GM11168 (cell line): ENCODE measurements around the gene HAPLN3.
"Not testable (repeated sequence)": the region's sequence is repeated elsewhere in the genome, so short reads cannot be mapped to it uniquely, and the experiment has no call there.

Source experiments
- in situ Hi-C: fragments of 300-500 bp; cut with MboI; formaldehyde crosslinking; loops from one replicate; pipeline ENCODE4 v1.12.0; 2022; ENCODE audit warnings: low sequenced_read_pairs; ENCODE audit not compliant: unreplicated experiment

HAPLN3 gene

GRCh38 chr15:88894819-88895767 lies at the start of gene HAPLN3:
HAPLN3 (minus strand) TSS chr15:88895544; CDS start chr15:88887298, 8,246 bp downstream.
- in situ Hi-C loops = loop anchor here (10.0 kb wide), 1 partner anchor 280 kb away; no protein-coding TSS in a partner anchor

- in situ Hi-C loops = no loop called here
Observed at GRCh38 chr15:88940110-88940675, 44.8 kb upstream of the HAPLN3 start.

DNA sequence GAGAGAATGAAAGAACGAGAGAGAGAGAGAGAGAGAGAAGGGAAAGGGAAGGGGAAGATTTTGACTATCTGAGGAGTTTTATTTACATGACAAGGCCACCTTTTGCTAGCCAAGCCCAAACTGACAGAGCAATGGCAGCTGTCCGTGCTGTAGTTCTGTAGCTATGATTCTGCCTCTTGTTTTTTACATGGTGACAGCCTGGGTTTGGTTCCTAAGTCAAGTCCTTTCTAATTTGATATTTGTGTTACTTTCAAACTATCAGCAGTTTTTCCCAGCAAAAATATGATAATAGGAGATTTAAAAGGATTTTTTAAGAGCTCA lies 44.1 kb upstream of the HAPLN3 start:
- in situ Hi-C loops = no loop called here

DNA sequence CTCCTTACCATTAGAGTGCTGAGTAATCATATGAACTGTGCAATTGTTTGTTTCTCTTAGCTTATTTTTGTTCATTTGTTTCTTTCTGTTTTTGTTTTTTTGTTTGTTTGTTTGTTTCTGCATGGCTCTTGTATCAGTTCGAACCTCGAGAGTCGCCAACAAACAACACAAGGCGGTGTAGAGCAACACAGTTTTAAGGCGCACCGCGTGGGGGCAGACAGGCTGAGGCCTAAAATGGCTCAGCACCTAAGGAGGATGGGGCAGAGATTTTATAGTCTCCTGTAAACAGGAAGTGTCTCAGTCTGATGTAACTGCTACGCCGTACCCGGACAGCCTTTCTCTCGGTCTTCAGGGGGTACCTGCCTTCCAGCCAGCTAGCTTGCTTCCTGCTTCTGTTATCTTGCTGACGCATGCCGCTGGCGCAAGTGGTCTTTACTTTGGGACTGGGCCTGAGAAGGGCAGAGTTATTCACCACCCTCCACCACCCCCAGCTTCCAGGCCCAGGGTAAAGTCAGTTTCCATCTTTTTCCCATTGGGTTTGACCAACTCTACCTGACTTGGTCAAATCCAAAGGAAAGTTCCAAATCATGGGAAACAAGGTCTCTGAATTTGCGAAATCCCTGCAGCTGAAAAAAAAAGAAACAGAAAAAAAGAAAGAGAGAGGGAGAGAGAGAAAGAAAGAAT lies 43.6 kb upstream of the HAPLN3 start:
- in situ Hi-C loops = no loop called here

DNA sequence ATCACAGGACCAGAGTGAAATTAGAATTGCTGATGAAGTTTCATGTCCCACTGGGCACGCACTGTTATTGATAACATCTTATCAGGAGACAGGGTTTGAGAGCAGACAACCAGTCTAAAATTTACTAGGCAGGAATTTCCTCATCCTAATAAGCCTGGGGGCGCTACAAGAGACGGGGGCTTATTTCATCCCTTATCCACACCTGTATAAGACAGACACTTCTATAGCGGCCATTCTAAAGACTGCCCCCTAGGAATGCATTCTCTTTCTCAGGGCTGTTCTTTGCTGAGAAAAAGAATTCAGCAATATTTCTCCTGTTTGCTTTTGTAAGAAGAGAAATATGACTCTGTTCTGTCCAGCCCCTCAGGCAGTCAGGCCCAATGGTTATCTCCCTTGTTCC lies 39.1 kb upstream of the HAPLN3 start:
- in situ Hi-C loops = not testable (repeated sequence)

- in situ Hi-C loops = no loop called here
Observed at GRCh38 chr15:88932875-88933330, 37.6 kb upstream of the HAPLN3 start.

GRCh38 chr15:88932271-88932874 lies 37.0 kb upstream of the HAPLN3 start:
- in situ Hi-C loops = no loop called here

- in situ Hi-C loops = no loop called here
Observed at GRCh38 chr15:88930579-88930978, 35.2 kb upstream of the HAPLN3 start.

- in situ Hi-C loops = not testable (repeated sequence)
Observed at GRCh38 chr15:88929358-88930098, 34.2 kb upstream of the HAPLN3 start.

DNA sequence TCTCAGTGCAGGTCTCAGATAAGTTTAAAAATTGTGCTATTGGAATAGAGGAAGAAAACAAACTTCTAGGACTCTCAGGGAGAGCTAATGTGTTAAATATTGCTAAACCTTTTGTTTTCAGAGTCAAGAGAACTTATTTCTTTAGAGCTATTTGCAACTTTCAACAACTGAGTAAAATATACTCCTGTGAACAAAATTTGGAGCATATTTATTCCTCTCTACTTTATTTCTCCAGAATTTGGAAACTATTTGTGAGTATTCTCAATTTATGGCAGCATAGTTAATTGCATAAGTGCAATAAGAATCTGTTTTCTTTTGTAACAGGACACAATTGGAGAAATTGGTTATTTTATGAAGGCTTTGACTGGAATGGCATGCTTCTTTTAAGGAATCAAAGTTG lies 32.8 kb upstream of the HAPLN3 start:
- in situ Hi-C loops = not testable (repeated sequence)

- in situ Hi-C loops = not testable (repeated sequence)
Observed at GRCh38 chr15:88925648-88926047, 30.3 kb upstream of the HAPLN3 start.

DNA sequence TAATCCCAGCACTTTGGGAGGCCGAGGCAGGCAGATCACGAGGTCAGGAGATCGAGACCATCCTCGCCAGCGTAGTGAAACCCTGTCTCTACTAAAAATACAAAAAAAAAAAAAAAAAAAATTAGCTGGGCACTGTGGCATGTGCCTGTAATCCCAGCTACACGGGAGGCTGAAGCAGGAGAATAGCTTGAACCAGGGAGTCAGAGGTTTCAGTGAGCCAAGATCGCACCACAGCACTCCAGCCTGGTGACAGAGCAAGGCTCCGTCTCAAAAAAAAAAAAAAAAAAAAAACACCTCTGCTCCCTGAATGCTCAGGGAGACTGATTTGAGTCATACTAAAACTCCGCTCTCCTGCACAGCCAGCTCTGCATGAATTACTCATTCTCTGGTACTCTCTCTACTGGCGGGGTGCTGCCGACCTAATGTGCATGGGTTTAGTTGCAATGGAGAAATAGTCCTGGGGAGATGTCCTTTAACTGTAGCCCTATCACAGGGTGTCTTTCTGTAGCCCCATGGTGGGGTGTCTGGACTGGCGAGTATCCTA lies 25.6 kb upstream of the HAPLN3 start:
- in situ Hi-C loops = not testable (repeated sequence)

GRCh38 chr15:88920186-88920891 lies 25.0 kb upstream of the HAPLN3 start:
- in situ Hi-C loops = no loop called here

- in situ Hi-C loops = no loop called here
Observed at GRCh38 chr15:88918738-88919137, 23.4 kb upstream of the HAPLN3 start.

DNA sequence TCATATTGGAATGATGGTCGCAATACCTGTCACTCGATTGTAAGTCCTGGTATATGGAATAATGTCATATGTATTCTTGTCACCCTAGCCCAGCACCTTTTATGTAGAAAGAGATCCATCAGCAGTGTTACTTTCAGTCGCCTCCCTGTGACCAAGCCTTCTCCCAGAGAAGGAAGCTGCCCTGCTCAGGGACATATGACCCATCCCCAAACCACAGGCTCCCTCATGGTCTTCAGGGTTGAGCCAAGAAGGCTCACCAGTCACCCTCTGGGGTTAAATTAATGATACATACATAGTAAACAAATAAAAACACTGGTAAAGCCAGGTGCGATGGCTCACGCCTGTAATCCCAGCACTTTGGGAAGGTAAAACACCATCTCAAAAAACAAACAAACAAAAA lies 22.4 kb upstream of the HAPLN3 start:
- in situ Hi-C loops = no loop called here

GRCh38 chr15:88915354-88915753 lies 20.0 kb upstream of the HAPLN3 start:
- in situ Hi-C loops = no loop called here

DNA sequence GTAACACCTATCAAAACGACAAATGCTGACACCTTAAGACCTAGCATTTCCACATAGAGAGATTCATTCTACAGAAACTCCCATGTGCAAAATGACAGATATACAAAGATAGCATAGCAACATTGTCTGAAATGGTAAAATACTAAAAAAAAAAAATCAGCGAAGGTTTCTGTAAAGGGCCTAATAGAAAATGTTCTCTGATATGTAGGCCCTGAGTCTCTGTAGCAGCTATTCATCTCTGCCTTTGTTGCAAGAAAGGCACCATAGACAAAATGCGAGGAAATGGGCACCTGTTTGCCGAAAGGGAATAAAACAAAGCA lies 18.5 kb upstream of the HAPLN3 start:
- in situ Hi-C loops = no loop called here

- in situ Hi-C loops = no loop called here
Observed at GRCh38 chr15:88913017-88913849, 17.9 kb upstream of the HAPLN3 start, which contains the start of gene MFGE8. MFGE8 (minus strand) TSS chr15:88913379; CDS start chr15:88913319, 60 bp downstream.
